ENCODE data around the gene DST.

Gene DST

GRCh38 chr6:56515081-56515905, 127.4 kb downstream of the DST start:
- TF ChIP-seq CTCF (IDR thresholded peaks at IDR 0.05; ENCODE audit: control extremely low read depth, extremely low read depth, low read depth, missing control alignments), result no peak
- DNase-seq (ENCODE audit: extremely low spot score), result no peak
- CTCF ChIA-PET, result interaction anchor here (1.0 to 1.4 kb wide), 2 partner anchors 10 to 44 kb away, joined by 3 read pairs; no protein-coding TSS in a partner anchor
- POLR2A ChIA-PET, result no interaction called here

GRCh38 chr6:56514395-56514794, 128.3 kb downstream of the DST start:
- ChIA-PET CTCF (interaction anchor here (0.9 to 1.4 kb wide), 3 partner anchors 10 to 43 kb away, joined by 3 read pairs; no protein-coding TSS in a partner anchor), POLR2A (no interaction called here)
- no peak for TF ChIP-seq CTCF (IDR thresholded peaks at IDR 0.05; ENCODE audit: control extremely low read depth, extremely low read depth, low read depth, missing control alignments)
- no peak for DNase-seq (ENCODE audit: extremely low spot score)

- POLR2A ChIA-PET, result no interaction called here
- TF ChIP-seq CTCF (IDR thresholded peaks at IDR 0.05; ENCODE audit: control extremely low read depth, extremely low read depth, low read depth, missing control alignments), result no peak
- DNase-seq (ENCODE audit: extremely low spot score), result no peak
- CTCF ChIA-PET, result interaction anchor here (0.9 to 1.2 kb wide), 3 partner anchors 9 to 58 kb away, joined by 3 read pairs; no protein-coding TSS in a partner anchor
These were observed 129.1 kb downstream of the DST start for GRCh38 chr6:56513631-56514030.

- no peak for DNase-seq (ENCODE audit: extremely low spot score)
- ChIA-PET POLR2A (no interaction called here), CTCF (interaction anchor here (0.9 to 2.2 kb wide), 7 partner anchors 10 to 49 kb away, joined by 3 to 9 read pairs (median 4); no protein-coding TSS in a partner anchor)
- no peak for TF ChIP-seq CTCF (IDR thresholded peaks at IDR 0.05; ENCODE audit: control extremely low read depth, extremely low read depth, low read depth, missing control alignments)
These were observed 131.1 kb downstream of the DST start for GRCh38 chr6:56511591-56511990.

- TF ChIP-seq CTCF (IDR thresholded peaks at IDR 0.05; ENCODE audit: control extremely low read depth, extremely low read depth, low read depth, missing control alignments), result no peak
- DNase-seq (ENCODE audit: extremely low spot score), result no peak
- ChIA-PET CTCF (interaction anchor here (1.1 to 2.2 kb wide), 3 partner anchors 11 to 48 kb away, joined by 3 to 9 read pairs (median 4); no protein-coding TSS in a partner anchor), POLR2A (no interaction called here)
These were observed 131.6 kb downstream of the DST start for GRCh38 chr6:56510984-56511531.

GRCh38 chr6:56509031-56509430, 133.7 kb downstream of the DST start:
- ChIA-PET POLR2A (no interaction called here), CTCF (interaction anchor here (0.6 to 1.9 kb wide), 2 partner anchors 8 to 17 kb away, joined by 3 to 8 read pairs; no protein-coding TSS in a partner anchor)
- DNase-seq (ENCODE audit: extremely low spot score), result no peak
- TF ChIP-seq CTCF (IDR thresholded peaks at IDR 0.05; ENCODE audit: control extremely low read depth, extremely low read depth, low read depth, missing control alignments), result no peak
